GM12878 (cell line): Measurements from ENCODE around the gene SMPX. TPM values are rescaled to one million over a fixed set of nuclear protein-coding genes. Genes with fewer than 3 reads are reported as not detected.

Experiments
- ATAC-seq: fragments of 200-7000 bp; cut with Tn5 transposase; 3 replicates; pipeline ENCODE4 v1.9.1; 2020; ENCODE audit warnings: mild to moderate bottlenecking, moderate library complexity
- BruUV-seq: library from RNA; stranded (reverse); fragments of 400-500 nt; replicated peaks from 2 replicates; lab custom pipeline; 2021; lab: Mats Ljungman, UMichigan
- CTCF ChIA-PET: fragments of 300-600 bp; sonication (Branson Sonifier 250); formaldehyde crosslinking; extraction: SDS; loops from one replicate; lab custom pipeline; 2021; ENCODE audit warnings: inconsistent platforms; lab: Yijun Ruan, JAX
- POLR2A ChIA-PET: fragments of 350-600 bp; formaldehyde crosslinking; extraction: SDS; loops from one replicate; lab custom pipeline; 2021; ENCODE audit warnings: inconsistent platforms; lab: Charles Lee
- RAD21 ChIA-PET: fragments of 300-600 bp; sonication (Branson Sonifier 250); formaldehyde crosslinking; loops from one replicate; lab custom pipeline; 2023; ENCODE audit warnings: antibody characterized with exemption; ENCODE audit not compliant: unreplicated experiment; lab: Charles Lee
- SMC1A ChIA-PET: fragments of 300-600 bp; sonication (Branson Sonifier 250); formaldehyde crosslinking; loops from one replicate; lab custom pipeline; 2023; ENCODE audit not compliant: unreplicated experiment, uncharacterized antibody; lab: Charles Lee
- DNase-seq: peaks from one replicate; pipeline ENCODE4 v3.0.0-alpha.2; 2011; ENCODE audit warnings: low read depth, low spot score
- FAIRE-seq: peaks from 3 replicates; lab custom pipeline; 2011; peaks lifted over from hg19 to GRCh38; lab: Jason Lieb, UNC
- H2AFZ ChIP-seq: 2 replicates; pipeline ENCODE4 v1.6.0; 2011; ENCODE audit warnings: low read depth, low read length, control low read depth; ENCODE audit not compliant: control insufficient read depth
- H3K27ac ChIP-seq: 2 replicates; pipeline ENCODE4 v1.5.1; 2011; ENCODE audit warnings: control low read depth; ENCODE audit not compliant: control insufficient read depth, insufficient read depth
- H3K27me3 ChIP-seq, 2 experiments: replicated peaks in 1 of 2; 2 replicates each; pipeline versions ENCODE4 v1.6.0 to v1.6.1; 2011; ENCODE audit warnings: low read length in 1 of 2; ENCODE audit not compliant: control insufficient read depth in 2 of 2, insufficient read depth in 2 of 2
- H3K36me3 ChIP-seq, 2 experiments: 2 replicates each; pipeline ENCODE4 v1.5.1; 2011; ENCODE audit warnings: low read length in 1 of 2; ENCODE audit not compliant: control insufficient read depth in 2 of 2, insufficient read depth in 2 of 2
- H3K4me1 ChIP-seq: 2 replicates; pipeline ENCODE4 v1.6.1; 2011; ENCODE audit warnings: mild to moderate bottlenecking, low read length, moderate library complexity, mixed read lengths; ENCODE audit not compliant: control insufficient read depth, insufficient read depth
- H3K4me2 ChIP-seq: 2 replicates; pipeline ENCODE4 v1.6.0; 2011; ENCODE audit warnings: control low read depth; ENCODE audit not compliant: control insufficient read depth, insufficient read depth
- H3K4me3 ChIP-seq: fragments of 200-600 bp; sonication (generic); 2 replicates; pipeline ENCODE4 v1.5.1; 2016
- H3K79me2 ChIP-seq: 2 replicates; pipeline ENCODE4 v1.6.0; 2011; ENCODE audit warnings: low read length; ENCODE audit not compliant: control insufficient read depth, insufficient read depth
- H3K9ac ChIP-seq: 2 replicates; pipeline ENCODE4 v1.8.0; 2011; ENCODE audit warnings: low read length, control low read depth, mixed read lengths; ENCODE audit not compliant: control insufficient read depth, insufficient read depth
- H3K9me3 ChIP-seq: replicated peaks from 3 replicates; pipeline ENCODE4 v1.5.1; 2011; ENCODE audit warnings: mild to moderate bottlenecking, low read length; ENCODE audit not compliant: control insufficient read depth, insufficient read depth
- H4K20me1 ChIP-seq: 2 replicates; pipeline ENCODE4 v1.6.0; 2011; ENCODE audit not compliant: control insufficient read depth, insufficient read depth
- ASH2L ChIP-seq: fragments of 300-600, 200-600 bp; sonication (generic); IDR thresholded peaks from 2 replicates; pipeline ENCODE4 v1.6.1; 2017; ENCODE audit warnings: low read depth, mild to moderate bottlenecking, borderline replicate concordance
- BCL11A ChIP-seq: IDR thresholded peaks from 2 replicates; pipeline ENCODE4 v1.6.1; 2011; ENCODE audit warnings: low read depth, low read length
- BMI1 ChIP-seq: fragments of 450-650 bp; IDR thresholded peaks from 2 replicates; pipeline ENCODE4 v1.6.1; 2016; ENCODE audit warnings: mild to moderate bottlenecking, moderate library complexity, borderline replicate concordance
- EZH2 ChIP-seq: IDR thresholded peaks from 2 replicates; pipeline ENCODE4 v1.6.1; 2012; ENCODE audit warnings: low read depth, mild to moderate bottlenecking, control low read depth, inconsistent platforms, low read length, borderline replicate concordance; ENCODE audit not compliant: control insufficient read depth
- HCFC1 ChIP-seq: fragments of 150-350 bp; IDR thresholded peaks from 2 replicates; pipeline ENCODE4 v1.6.1; 2014; ENCODE audit warnings: low read length
- HDGF ChIP-seq: fragments of 450-650 bp; IDR thresholded peaks from 2 replicates; pipeline ENCODE4 v1.6.1; 2016; ENCODE audit warnings: antibody characterized with exemption
- MAX ChIP-seq: IDR thresholded peaks from 2 replicates; pipeline ENCODE4 v1.6.1; 2012; ENCODE audit warnings: low read depth, low read length, improper control_type of control experiment
- MTA3 ChIP-seq: IDR thresholded peaks from 2 replicates; pipeline ENCODE4 v1.6.1; 2012; ENCODE audit warnings: low read length, inconsistent platforms, borderline replicate concordance
- NBN ChIP-seq: fragments of 450-650 bp; IDR thresholded peaks from 2 replicates; pipeline ENCODE4 v1.6.1; 2016
- NFIC ChIP-seq: IDR thresholded peaks from 2 replicates; pipeline ENCODE4 v1.6.1; 2012; ENCODE audit warnings: low read depth, mild to moderate bottlenecking, inconsistent platforms, low read length, moderate library complexity
- NFYB ChIP-seq: IDR thresholded peaks from 2 replicates; pipeline ENCODE4 v1.6.1; 2011; ENCODE audit warnings: low read depth, mild to moderate bottlenecking, low read length, improper control_type of control experiment, moderate library complexity; ENCODE audit not compliant: insufficient read depth
- NKRF ChIP-seq: fragments of 450-650 bp; conservative IDR thresholded peaks from 2 replicates; pipeline ENCODE4 v1.6.1; 2017; ENCODE audit warnings: mild to moderate bottlenecking, moderate library complexity
- NR2C1 ChIP-seq: fragments of 450-650 bp; IDR thresholded peaks from 2 replicates; pipeline ENCODE4 v1.6.1; 2017; ENCODE audit warnings: antibody characterized with exemption, mild to moderate bottlenecking, moderate library complexity
- PKNOX1 ChIP-seq: fragments of 450-650 bp; IDR thresholded peaks from 2 replicates; pipeline ENCODE4 v1.6.1; 2016; ENCODE audit warnings: mild to moderate bottlenecking
- RBBP5 ChIP-seq: fragments of 200-600 bp; sonication (generic); conservative IDR thresholded peaks from 2 replicates; pipeline ENCODE4 v1.6.1; 2016
- SKIL ChIP-seq: fragments of 450-650 bp; IDR thresholded peaks from 2 replicates; pipeline ENCODE4 v1.6.1; 2017; ENCODE audit warnings: mild to moderate bottlenecking, low read depth, inconsistent platforms; ENCODE audit not compliant: poor library complexity, severe bottlenecking
- SMARCA5 ChIP-seq: fragments of 450-650 bp; IDR thresholded peaks from 2 replicates; pipeline ENCODE4 v1.6.1; 2017; ENCODE audit warnings: mild to moderate bottlenecking
- SP1 ChIP-seq: IDR thresholded peaks from one replicate; pipeline ENCODE4 v1.6.1; 2011; ENCODE audit warnings: low read depth, low read length
- WRNIP1 ChIP-seq: IDR thresholded peaks from 2 replicates; pipeline ENCODE4 v1.6.1; 2011; ENCODE audit warnings: low read depth, low read length, improper control_type of control experiment, borderline replicate concordance
- ZNF274 ChIP-seq: IDR thresholded peaks from one replicate; pipeline ENCODE4 v1.8.0; 2011; ENCODE audit not compliant: insufficient read length, insufficient read depth
- WGBS: methylation state at CpG from one replicate; pipeline ENCODE4 v1.1.6; 2016; ENCODE audit warnings: low lambda C conversion rate; ENCODE audit not compliant: insufficient replicate concordance, insufficient coverage; ENCODE audit errors: missing lambda C conversion rate; 5-methylcytosine and 5-hydroxymethylcytosine counted together
- in situ Hi-C: fragments of 300-500 bp; cut with MboI; formaldehyde crosslinking; loops from 9 replicates; pipeline ENCODE4 v1.14.3; 2018; ENCODE audit warnings: mixed read lengths
- intact Hi-C: fragments of 100-400 bp; cut with micrococcal nuclease; formaldehyde crosslinking; loops from one replicate; pipeline ENCODE4 v1.14.2; 2022; ENCODE audit not compliant: unreplicated experiment
- polyA plus RNA-seq, 11 experiments: library from polyadenylated mRNA; depleted of rRNA in 4 of 11; unstranded in 6 of 11; stranded (reverse) in 5 of 11; fragments of >200 nt; fragmentation: Nextera tagmentation in 4 of 11; fragmentation: Illumina TruSeq in 1 of 11; extraction: Ambion mirVana in 4 of 11; extraction: Trizol in 1 of 11; gene quantifications; 1 replicate in 1 of 11; 2 replicates in 10 of 11; pipeline versions ENCODE4 v1.2.1 to v1.2.3, GENCODE V29; 2011 to 2016; ENCODE audit warnings: inconsistent platforms in 2 of 11, missing spikeins in 2 of 11, low read depth in 1 of 11
- total RNA-seq, 4 experiments: library from RNA; depleted of rRNA in 3 of 4; stranded (reverse); fragments of >200 nt in 3 of 4; fragmentation: Illumina TruSeq in 1 of 4; extraction: Trizol in 1 of 4; gene quantifications; 2 replicates each; pipeline versions ENCODE4 v1.2.1 to v1.2.3, GENCODE V29; 2013 to 2021

Gene SMPX
- total and polyA plus RNA-seq, 10 of the 15 experiments (the other 5 are each of a cell fraction or from before 2014, with no cell fraction given), result 0.08 to 0.09 TPM; not detected in 8

GRCh38 chrX:21728276-21728968, 29.5 kb downstream of the SMPX start:
- no peak overlapping the region for H3K9ac ChIP-seq
- ChIA-PET POLR2A (no interaction called here), RAD21 (interaction anchor here (0.7 kb wide), 1 partner anchor 128 kb away, joined by 4 read pairs; no protein-coding TSS in a partner anchor), CTCF (interaction anchor here (1.3 kb wide), 1 partner anchor 1198 kb away, joined by 3 read pairs; no protein-coding TSS in a partner anchor), SMC1A (no interaction called here)
- H3K36me3 ChIP-seq, result no peaks in the 10 kb centered on the region
- no peak overlapping the region for H3K27ac ChIP-seq
- in situ Hi-C loops (no loop called here), intact Hi-C loops (no loop called here)
- no peaks in the 10 kb centered on the region for H3K27me3 ChIP-seq
- ATAC-seq, result no peak
- TF ChIP-seq MTA3, result no peak
- no peak for TF ChIP-seq NBN
- no peak for TF ChIP-seq BCL11A
- no peak for TF ChIP-seq PKNOX1
- TF ChIP-seq ZNF274, result no peak
- TF ChIP-seq NR2C1, result no peak
- TF ChIP-seq NFIC, result no peak
- TF ChIP-seq NFYB, result no peak
- no peak for TF ChIP-seq ASH2L
- TF ChIP-seq BMI1, result no peak
- no peak for TF ChIP-seq NKRF
- no peak for TF ChIP-seq HDGF
- no peak for TF ChIP-seq EZH2
- no peak for TF ChIP-seq RBBP5
- no peak for TF ChIP-seq SKIL
- no peak for TF ChIP-seq MAX
- TF ChIP-seq SMARCA5, result no peak
- TF ChIP-seq WRNIP1, result no peak
- no peak for TF ChIP-seq SP1
- TF ChIP-seq HCFC1, result no peak
- no peak overlapping the region for H3K4me2 ChIP-seq
- H3K4me3 ChIP-seq, result no peak overlapping the region
- H2AFZ ChIP-seq, result no peak overlapping the region
- H3K79me2 ChIP-seq, result no peaks in the 10 kb centered on the region
- WGBS, result 21% methylated on average over 3 of the region's 3 CpGs
- BruUV-seq, result no TSS peak
- DNase-seq, result no peak
- H3K9me3 ChIP-seq, result no peaks in the 10 kb centered on the region
- FAIRE-seq, result no peak
- no peaks in the 10 kb centered on the region for H3K4me1 ChIP-seq
- H4K20me1 ChIP-seq, result no peaks in the 10 kb centered on the region
